WTC11 (cell line): Measurements from ENCODE around the gene KRTAP10-2. TPM values are rescaled to one million over a fixed set of nuclear protein-coding genes. Genes with fewer than 3 reads are reported as not detected.

ENCODE experiments used
- ATAC-seq: fragments of 200-7000 bp; cut with Tn5 transposase; 2 replicates; pipeline ENCODE4 v1.10.0; 2021; ENCODE audit warnings: mild to moderate bottlenecking, moderate library complexity
- CTCF ChIA-PET: fragments of 300-600 bp; sonication (Branson Sonifier 250); formaldehyde crosslinking; loops from one replicate; lab custom pipeline; 2021; ENCODE audit warnings: antibody characterized with exemption; lab: Charles Lee
- POLR2A ChIA-PET: fragments of 350-600 bp; sonication (Branson Sonifier 250); formaldehyde crosslinking; loops from one replicate; lab custom pipeline; 2021; ENCODE audit warnings: antibody characterized with exemption; lab: Charles Lee
- DNase-seq: peaks from one replicate; pipeline ENCODE4 v3.0.0; 2021; ENCODE audit warnings: low spot score
- H3K27ac Mint-ChIP-seq: 2 replicates; pipeline ENCODE4 v1.8.0; 2021; ENCODE audit warnings: mixed read lengths
- H3K27me3 Mint-ChIP-seq: 2 replicates; pipeline ENCODE4 v1.8.0; 2021; ENCODE audit warnings: low read depth, mild to moderate bottlenecking, moderate library complexity, mixed read lengths
- H3K36me3 Mint-ChIP-seq: 2 replicates; pipeline ENCODE4 v1.8.0; 2021; ENCODE audit warnings: mixed read lengths
- H3K4me1 Mint-ChIP-seq: 2 replicates; pipeline ENCODE4 v1.8.0; 2022; ENCODE audit warnings: mixed read lengths
- H3K4me3 Mint-ChIP-seq: 2 replicates; pipeline ENCODE4 v1.8.0; 2021; ENCODE audit warnings: mild to moderate bottlenecking, moderate library complexity, mixed read lengths
- H3K9me3 Mint-ChIP-seq: 2 replicates; pipeline ENCODE4 v1.8.0; 2021; ENCODE audit warnings: mixed read lengths
- ATF6 ChIP-seq: sonication (generic); formaldehyde crosslinking; IDR thresholded peaks from 2 replicates; pipeline ENCODE4 v1.8.1; 2023; ENCODE audit warnings: mild to moderate bottlenecking, missing genetic modification reagents
- CREB1 ChIP-seq: sonication (generic); formaldehyde crosslinking; IDR thresholded peaks from 2 replicates; pipeline ENCODE4 v1.8.0; 2023; ENCODE audit warnings: mild to moderate bottlenecking, missing genetic modification reagents
- CREM ChIP-seq: sonication (generic); formaldehyde crosslinking; IDR thresholded peaks from 2 replicates; pipeline ENCODE4 v1.8.1; 2022; ENCODE audit warnings: mild to moderate bottlenecking, missing genetic modification reagents, moderate library complexity
- E2F5 ChIP-seq: sonication (generic); formaldehyde crosslinking; IDR thresholded peaks from 2 replicates; pipeline ENCODE4 v1.8.1; 2022; ENCODE audit warnings: mild to moderate bottlenecking, moderate library complexity, missing genetic modification reagents
- ELF4 ChIP-seq: sonication (generic); formaldehyde crosslinking; IDR thresholded peaks from 2 replicates; pipeline ENCODE4 v1.8.1; 2022; ENCODE audit warnings: low read depth, mild to moderate bottlenecking, moderate library complexity, missing genetic modification reagents
- FOXJ3 ChIP-seq: sonication (generic); formaldehyde crosslinking; IDR thresholded peaks from 2 replicates; pipeline ENCODE4 v1.9.0; 2021; ENCODE audit warnings: missing genetic modification reagents, mild to moderate bottlenecking, borderline replicate concordance
- GTF2I ChIP-seq: fragments of 250-450 bp; sonication (Bioruptor Pico); conservative IDR thresholded peaks from 2 replicates; pipeline ENCODE4 v1.4.0; 2021; ENCODE audit warnings: mild to moderate bottlenecking
- NR3C1 ChIP-seq: sonication (generic); formaldehyde crosslinking; conservative IDR thresholded peaks from 2 replicates; pipeline ENCODE4 v1.8.1; 2023; ENCODE audit warnings: low read depth, mild to moderate bottlenecking, missing genetic modification reagents
- RORB ChIP-seq: fragments of 250-450 bp; sonication (Bioruptor Pico); IDR thresholded peaks from 2 replicates; pipeline ENCODE4 v1.9.0; 2021; ENCODE audit warnings: mild to moderate bottlenecking
- SP1 ChIP-seq: sonication (generic); formaldehyde crosslinking; conservative IDR thresholded peaks from 2 replicates; pipeline ENCODE4 v1.8.1; 2022; ENCODE audit warnings: missing genetic modification reagents
- TCF7 ChIP-seq: sonication (generic); formaldehyde crosslinking; IDR thresholded peaks from 2 replicates; pipeline ENCODE4 v1.8.0; 2022; ENCODE audit warnings: mild to moderate bottlenecking, low read depth, missing genetic modification reagents, moderate library complexity
- TEAD4 ChIP-seq: sonication (generic); formaldehyde crosslinking; IDR thresholded peaks from 2 replicates; pipeline ENCODE4 v1.8.0; 2022; ENCODE audit warnings: mild to moderate bottlenecking, missing genetic modification reagents
- ZNF121 ChIP-seq: sonication (generic); formaldehyde crosslinking; IDR thresholded peaks from 2 replicates; pipeline ENCODE4 v1.8.0; 2023; ENCODE audit warnings: missing genetic modification reagents
- ZNF138 ChIP-seq: sonication (generic); formaldehyde crosslinking; conservative IDR thresholded peaks from 2 replicates; pipeline ENCODE4 v1.8.1; 2022; ENCODE audit warnings: mild to moderate bottlenecking, moderate library complexity, missing genetic modification reagents
- ZNF396 ChIP-seq: fragments of 250-450 bp; sonication (Bioruptor Pico); IDR thresholded peaks from 2 replicates; pipeline ENCODE4 v1.8.0; 2021; ENCODE audit warnings: mild to moderate bottlenecking, moderate library complexity, borderline replicate concordance
- ZNF671 ChIP-seq: fragments of 250-450 bp; sonication (Bioruptor Pico); IDR thresholded peaks from 2 replicates; pipeline ENCODE4 v1.8.0; 2021; ENCODE audit warnings: mild to moderate bottlenecking
- total RNA-seq: library from RNA; stranded (reverse); gene quantifications from 3 replicates; pipeline ENCODE4 v1.2.3, GENCODE V29; 2021
- TF ChIP-seq, protein P1 (sequence below): sonication (generic); formaldehyde crosslinking; conservative IDR thresholded peaks from 2 replicates; pipeline ENCODE4 v1.8.1; 2023; ENCODE audit warnings: mild to moderate bottlenecking, low read depth, missing genetic modification reagents, moderate library complexity
- TF ChIP-seq, protein P2 (sequence below): fragments of 250-450 bp; sonication (Bioruptor Pico); IDR thresholded peaks from 2 replicates; pipeline ENCODE4 v2.1.2; 2022; ENCODE audit warnings: mild to moderate bottlenecking, moderate library complexity

The KRTAP10-2 gene
- total RNA-seq, 1 experiment from 2014 or later: not detected

- Mint-ChIP-seq H3K27me3 (no peaks in the 10 kb centered on the region; the same call in 1 of the 2 replicates), H3K36me3 (no peaks in the 10 kb centered on the region), H3K27ac (no peak overlapping the region), H3K9me3 (no peaks in the 10 kb centered on the region), H3K4me1 (peaks cover 52% of the 10 kb centered on the region), H3K4me3 (no peak overlapping the region)
- ATAC-seq (no peak), DNase-seq (no peak)
- ChIA-PET CTCF (interaction anchor here (1.4 kb wide), 1 partner anchor 108 kb away, joined by 3 read pairs; no protein-coding TSS in a partner anchor), POLR2A (no interaction called here)
- no peak for TF ChIP-seq CREB1
- no peak for TF ChIP-seq TEAD4 (CRISPR knock-in tag)
- no peak for TF ChIP-seq ELF4 (CRISPR knock-in tag)
- TF ChIP-seq, protein P1, sequence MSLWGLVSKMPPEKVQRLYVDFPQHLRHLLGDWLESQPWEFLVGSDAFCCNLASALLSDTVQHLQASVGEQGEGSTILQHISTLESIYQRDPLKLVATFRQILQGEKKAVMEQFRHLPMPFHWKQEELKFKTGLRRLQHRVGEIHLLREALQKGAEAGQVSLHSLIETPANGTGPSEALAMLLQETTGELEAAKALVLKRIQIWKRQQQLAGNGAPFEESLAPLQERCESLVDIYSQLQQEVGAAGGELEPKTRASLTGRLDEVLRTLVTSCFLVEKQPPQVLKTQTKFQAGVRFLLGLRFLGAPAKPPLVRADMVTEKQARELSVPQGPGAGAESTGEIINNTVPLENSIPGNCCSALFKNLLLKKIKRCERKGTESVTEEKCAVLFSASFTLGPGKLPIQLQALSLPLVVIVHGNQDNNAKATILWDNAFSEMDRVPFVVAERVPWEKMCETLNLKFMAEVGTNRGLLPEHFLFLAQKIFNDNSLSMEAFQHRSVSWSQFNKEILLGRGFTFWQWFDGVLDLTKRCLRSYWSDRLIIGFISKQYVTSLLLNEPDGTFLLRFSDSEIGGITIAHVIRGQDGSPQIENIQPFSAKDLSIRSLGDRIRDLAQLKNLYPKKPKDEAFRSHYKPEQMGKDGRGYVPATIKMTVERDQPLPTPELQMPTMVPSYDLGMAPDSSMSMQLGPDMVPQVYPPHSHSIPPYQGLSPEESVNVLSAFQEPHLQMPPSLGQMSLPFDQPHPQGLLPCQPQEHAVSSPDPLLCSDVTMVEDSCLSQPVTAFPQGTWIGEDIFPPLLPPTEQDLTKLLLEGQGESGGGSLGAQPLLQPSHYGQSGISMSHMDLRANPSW (CRISPR knock-in tag): no peak
- TF ChIP-seq RORB (CRISPR knock-in tag): no peak
- no peak for TF ChIP-seq TCF7 (CRISPR knock-in tag)
- TF ChIP-seq GTF2I (CRISPR knock-in tag): no peak
- TF ChIP-seq NR3C1 (CRISPR knock-in tag): no peak
Observed at GRCh38 chr21:44596068-44596725, 44.9 kb upstream of the KRTAP10-2 start.

DNA sequence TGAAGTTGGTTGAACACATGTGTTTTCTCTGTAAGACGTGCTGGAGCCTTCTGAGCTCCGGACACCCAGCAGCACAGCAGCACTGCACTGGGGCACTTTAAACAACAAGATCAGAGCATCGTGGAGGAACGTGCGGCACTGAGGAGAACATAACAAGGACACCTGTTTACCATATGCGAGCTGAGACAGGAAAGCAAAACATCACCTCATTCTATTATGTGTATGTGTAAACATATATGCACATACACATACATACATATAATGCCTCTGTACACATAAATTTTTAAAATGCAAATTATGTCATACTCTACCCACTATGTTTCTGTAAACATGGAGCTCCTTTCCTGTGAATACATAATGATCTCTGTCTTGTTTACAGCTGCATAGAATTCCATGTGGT is 44.2 kb upstream of the KRTAP10-2 start:
- H3K4me3 Mint-ChIP-seq: no peak overlapping the region
- no peaks in the 10 kb centered on the region; the same call in 1 of the 2 replicates for H3K27me3 Mint-ChIP-seq
- ATAC-seq: no peak
- H3K36me3 Mint-ChIP-seq: no peaks in the 10 kb centered on the region
- DNase-seq: no peak
- no peak overlapping the region; the same call in 1 of the 2 replicates for H3K27ac Mint-ChIP-seq
- ChIA-PET CTCF (interaction anchor here (1.4 kb wide), 1 partner anchor 108 kb away, joined by 3 read pairs; no protein-coding TSS in a partner anchor), POLR2A (no interaction called here)
- H3K9me3 Mint-ChIP-seq: no peaks in the 10 kb centered on the region
- H3K4me1 Mint-ChIP-seq: peaks cover 51% of the 10 kb centered on the region
- no peak for TF ChIP-seq TCF7 (CRISPR knock-in tag)
- TF ChIP-seq TEAD4 (CRISPR knock-in tag): no peak
- no peak for TF ChIP-seq ZNF138 (CRISPR knock-in tag)
- TF ChIP-seq ZNF396: no peak
- TF ChIP-seq FOXJ3 (CRISPR knock-in tag): no peak
- TF ChIP-seq CREM (CRISPR knock-in tag): no peak

GRCh38 chr21:44594406-44594916 is 43.2 kb upstream of the KRTAP10-2 start:
- no peak for DNase-seq
- Mint-ChIP-seq H3K27ac (no peak overlapping the region), H3K27me3 (no peaks in the 10 kb centered on the region; the same call in 1 of the 2 replicates), H3K4me1 (peaks cover 44% of the 10 kb centered on the region), H3K36me3 (no peaks in the 10 kb centered on the region), H3K4me3 (no peak overlapping the region), H3K9me3 (no peaks in the 10 kb centered on the region)
- ChIA-PET CTCF (interaction anchor here (1.4 kb wide), 1 partner anchor 107 kb away, joined by 3 read pairs; no protein-coding TSS in a partner anchor), POLR2A (interaction anchor here (0.7 to 0.8 kb wide), 2 partner anchors 41 to 199 kb away, joined by 3 to 4 read pairs; no protein-coding TSS in a partner anchor)
- no peak for ATAC-seq
- TF ChIP-seq E2F5 (no peak), ZNF671 (CRISPR knock-in tag) (no peak), FOXJ3 (CRISPR knock-in tag) (no peak), ATF6 (CRISPR knock-in tag) (no peak), ZNF121 (no peak), SP1 (CRISPR knock-in tag) (no peak)
- TF ChIP-seq, protein P2, sequence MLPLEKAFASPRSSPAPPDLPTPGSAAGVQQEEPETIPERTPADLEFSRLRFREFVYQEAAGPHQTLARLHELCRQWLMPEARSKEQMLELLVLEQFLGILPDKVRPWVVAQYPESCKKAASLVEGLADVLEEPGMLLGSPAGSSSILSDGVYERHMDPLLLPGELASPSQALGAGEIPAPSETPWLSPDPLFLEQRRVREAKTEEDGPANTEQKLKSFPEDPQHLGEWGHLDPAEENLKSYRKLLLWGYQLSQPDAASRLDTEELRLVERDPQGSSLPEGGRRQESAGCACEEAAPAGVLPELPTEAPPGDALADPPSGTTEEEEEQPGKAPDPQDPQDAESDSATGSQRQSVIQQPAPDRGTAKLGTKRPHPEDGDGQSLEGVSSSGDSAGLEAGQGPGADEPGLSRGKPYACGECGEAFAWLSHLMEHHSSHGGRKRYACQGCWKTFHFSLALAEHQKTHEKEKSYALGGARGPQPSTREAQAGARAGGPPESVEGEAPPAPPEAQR (CRISPR knock-in tag): no peak
